ENCODE results near the gene PLCB4.

The PLCB4 gene

GRCh38 chr20:9516234-9516871 lies 447.5 kb downstream of the PLCB4 start:
- peak overlapping the region; percentile 28 for H3K4me3 ChIP-seq (ENCODE audit: low read depth, low read length)
- DNase-seq (ENCODE audit: low read depth) = peak; percentile 51
- in situ Hi-C loops (cut with HindIII; ENCODE audit: low sequenced_read_pairs) = no loop called here
- TF ChIP-seq CTCF (IDR thresholded peaks at IDR 0.05; ENCODE audit: low read depth, low read length, missing control alignments) = no peak

GRCh38 chr20:9517297-9518162 lies 448.6 kb downstream of the PLCB4 start:
- no peak overlapping the region for H3K4me3 ChIP-seq (ENCODE audit: low read depth, low read length)
- in situ Hi-C loops (cut with HindIII; ENCODE audit: low sequenced_read_pairs) = no loop called here
- TF ChIP-seq CTCF (IDR thresholded peaks at IDR 0.05; ENCODE audit: low read depth, low read length, missing control alignments) = peak; percentile 1
- DNase-seq (ENCODE audit: low read depth) = no peak

GRCh38 chr20:9518576-9519175 lies 449.8 kb downstream of the PLCB4 start:
- DNase-seq (ENCODE audit: low read depth) = no peak
- in situ Hi-C loops (cut with HindIII; ENCODE audit: low sequenced_read_pairs) = no loop called here
- H3K4me3 ChIP-seq (ENCODE audit: low read depth, low read length) = no peak overlapping the region
- TF ChIP-seq CTCF (IDR thresholded peaks at IDR 0.05; ENCODE audit: low read depth, low read length, missing control alignments) = no peak

GRCh38 chr20:9520086-9520485 lies 451.2 kb downstream of the PLCB4 start:
- H3K4me3 ChIP-seq (ENCODE audit: low read depth, low read length) = no peak overlapping the region
- in situ Hi-C loops (cut with HindIII; ENCODE audit: low sequenced_read_pairs) = loop anchor here (5.0 kb wide), 1 partner anchor 42 kb away; no protein-coding TSS in a partner anchor
- DNase-seq (ENCODE audit: low read depth) = no peak
- TF ChIP-seq CTCF (IDR thresholded peaks at IDR 0.05; ENCODE audit: low read depth, low read length, missing control alignments) = no peak

GRCh38 chr20:9523636-9524035 lies 454.7 kb downstream of the PLCB4 start:
- in situ Hi-C loops (cut with HindIII; ENCODE audit: low sequenced_read_pairs) = loop anchor here (5.0 kb wide), 1 partner anchor 39 kb away; no protein-coding TSS in a partner anchor
- TF ChIP-seq CTCF (IDR thresholded peaks at IDR 0.05; ENCODE audit: low read depth, low read length, missing control alignments) = no peak
- DNase-seq (ENCODE audit: low read depth) = no peak
- no peak overlapping the region for H3K4me3 ChIP-seq (ENCODE audit: low read depth, low read length)

Data from astrocyte of the cerebellum (primary cell).